Coronary artery (tissue), 2 donors: Measurements from ENCODE around the gene VIPAS39.
"Not testable (repeated sequence)": the region's sequence is repeated elsewhere in the genome, so short reads cannot be mapped to it uniquely, and the experiment has no call there.

Experiments used
- DNase-seq: peaks from one replicate; pipeline ENCODE4 v3.0.0-alpha.2; 2017; ENCODE audit warnings: low spot score
- H3K27ac ChIP-seq, 2 donors: fragments of 200-600 bp; sonication (generic); one replicate each; pipeline ENCODE4 v1.5.1; 2016 to 2019
- H3K4me3 ChIP-seq: fragments of 200-600 bp; sonication (generic); 2 replicates; pipeline ENCODE4 v1.5.1; 2016; ENCODE audit warnings: mild to moderate bottlenecking, moderate library complexity
- CTCF ChIP-seq: fragments of 200-600 bp; sonication (generic); IDR thresholded peaks from one replicate; pipeline ENCODE4 v1.5.1; 2019; ENCODE audit warnings: antibody characterized with exemption

VIPAS39 gene

GRCh38 chr14:77423423-77423822 lies 34.0 kb downstream of the VIPAS39 start, which contains the start of gene NOXRED1:
TSS of gene NOXRED1 (minus strand) at chr14:77423523. CDS start at chr14:77422889, 634 bp downstream.
- no peak for DNase-seq
- no peak within 1 kb of the TSS for H3K4me3 ChIP-seq
- no peak for TF ChIP-seq CTCF
- H3K27ac ChIP-seq, result no peak within 1 kb of the TSS

GRCh38 chr14:77421201-77421600 lies 36.2 kb downstream of the VIPAS39 start:
- no peak overlapping the region for H3K4me3 ChIP-seq
- TF ChIP-seq CTCF, result no peak
- no peak overlapping the region for H3K27ac ChIP-seq
- no peak for DNase-seq

GRCh38 chr14:77416836-77417235 lies 40.6 kb downstream of the VIPAS39 start:
- no peak overlapping the region for H3K27ac ChIP-seq
- H3K4me3 ChIP-seq, result no peak overlapping the region
- TF ChIP-seq CTCF, result no peak
- no peak for DNase-seq

- not testable (repeated sequence) for H3K4me3 ChIP-seq, H3K27ac ChIP-seq, DNase-seq
Measured at GRCh38 chr14:77416098-77416497, 41.3 kb downstream of the VIPAS39 start.

- H3K27ac ChIP-seq, DNase-seq, H3K4me3 ChIP-seq: not testable (repeated sequence)
Measured at GRCh38 chr14:77415403-77416030, 41.9 kb downstream of the VIPAS39 start.

- H3K27ac ChIP-seq, result no peak overlapping the region
- no peak for DNase-seq
- TF ChIP-seq CTCF, result no peak
- H3K4me3 ChIP-seq, result no peak overlapping the region
Measured at GRCh38 chr14:77409131-77409533, 48.3 kb downstream of the VIPAS39 start.

GRCh38 chr14:77407158-77407557 lies 50.2 kb downstream of the VIPAS39 start:
- DNase-seq, result no peak
- TF ChIP-seq CTCF, result no peak
- no peak overlapping the region for H3K27ac ChIP-seq
- no peak overlapping the region for H3K4me3 ChIP-seq

GRCh38 chr14:77406718-77407117 lies 50.7 kb downstream of the VIPAS39 start:
- TF ChIP-seq CTCF, result no peak
- DNase-seq, result no peak
- Histone ChIP-seq H3K27ac (no peak overlapping the region), H3K4me3 (no peak overlapping the region)
